Neural crest cell (in vitro differentiated cells): ENCODE measurements around the gene ST7. TPM values are rescaled to one million over a fixed set of nuclear protein-coding genes. Genes with fewer than 3 reads are reported as not detected.

ENCODE experiments used
- DNase-seq: peaks from one replicate; pipeline ENCODE4 v3.0.0; 2021; ENCODE audit warnings: low read depth, mixed read lengths, low spot score
- H3K27ac Mint-ChIP-seq: one replicate; pipeline ENCODE4 v1.8.0; 2021; ENCODE audit warnings: mild to moderate bottlenecking, mixed read lengths; ENCODE audit not compliant: unreplicated experiment
- H3K27me3 Mint-ChIP-seq: 2 replicates; pipeline ENCODE4 v1.8.0; 2021; ENCODE audit warnings: low read depth, mild to moderate bottlenecking, mixed read lengths
- H3K36me3 Mint-ChIP-seq: 2 replicates; pipeline ENCODE4 v1.8.0; 2021; ENCODE audit warnings: low read depth, mild to moderate bottlenecking, mixed read lengths
- H3K4me1 Mint-ChIP-seq: 2 replicates; pipeline ENCODE4 v1.8.0; 2021; ENCODE audit warnings: mixed read lengths
- H3K4me3 Mint-ChIP-seq: one replicate; pipeline ENCODE4 v1.8.0; 2021; ENCODE audit warnings: mild to moderate bottlenecking, mixed read lengths
- H3K9me3 Mint-ChIP-seq: 2 replicates; pipeline ENCODE4 v1.8.0; 2021; ENCODE audit warnings: mixed read lengths
- long read RNA-seq: library from polyadenylated mRNA; unstranded; transcript quantifications from one replicate; pipeline ENCODE4 v2.0.0, GENCODE V29; 2020
- total RNA-seq: library from RNA; stranded (reverse); gene quantifications from 2 replicates; pipeline ENCODE4 v1.2.1, GENCODE V29; 2021
- TF ChIP-seq, protein P1 (sequence below): fragments of 200-600 bp; sonication (generic); conservative IDR thresholded peaks from 2 replicates; pipeline ENCODE4 v1.5.0; 2021; ENCODE audit warnings: antibody characterized with exemption, mild to moderate bottlenecking

The ST7 gene, protein sequence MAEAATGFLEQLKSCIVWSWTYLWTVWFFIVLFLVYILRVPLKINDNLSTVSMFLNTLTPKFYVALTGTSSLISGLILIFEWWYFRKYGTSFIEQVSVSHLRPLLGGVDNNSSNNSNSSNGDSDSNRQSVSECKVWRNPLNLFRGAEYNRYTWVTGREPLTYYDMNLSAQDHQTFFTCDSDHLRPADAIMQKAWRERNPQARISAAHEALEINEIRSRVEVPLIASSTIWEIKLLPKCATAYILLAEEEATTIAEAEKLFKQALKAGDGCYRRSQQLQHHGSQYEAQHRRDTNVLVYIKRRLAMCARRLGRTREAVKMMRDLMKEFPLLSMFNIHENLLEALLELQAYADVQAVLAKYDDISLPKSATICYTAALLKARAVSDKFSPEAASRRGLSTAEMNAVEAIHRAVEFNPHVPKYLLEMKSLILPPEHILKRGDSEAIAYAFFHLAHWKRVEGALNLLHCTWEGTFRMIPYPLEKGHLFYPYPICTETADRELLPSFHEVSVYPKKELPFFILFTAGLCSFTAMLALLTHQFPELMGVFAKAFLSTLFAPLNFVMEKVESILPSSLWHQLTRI
- 22.4 and 25.5 TPM in 2 replicates for total RNA-seq
- long read RNA-seq, transcript ST7-202 (16 exons, 2,142 nt): major isoform, 5 of 37 reads
- long read RNA-seq, partial matches to known transcripts: 10 of 37 reads
- long read RNA-seq, other reads (novel, unspliced or antisense): 12 of 37 reads

GRCh38 chr7:116953372-116953905 is at the start of gene ST7:
ST7 (plus strand) TSS chr7:116953501; CDS start chr7:116953541, 40 bp downstream.
- peaks cover 3% of the 10 kb centered on the region for H3K36me3 Mint-ChIP-seq
- peak; percentile 50 for DNase-seq
- H3K27me3 Mint-ChIP-seq: no peaks in the 10 kb centered on the region
- TF ChIP-seq, protein P1, sequence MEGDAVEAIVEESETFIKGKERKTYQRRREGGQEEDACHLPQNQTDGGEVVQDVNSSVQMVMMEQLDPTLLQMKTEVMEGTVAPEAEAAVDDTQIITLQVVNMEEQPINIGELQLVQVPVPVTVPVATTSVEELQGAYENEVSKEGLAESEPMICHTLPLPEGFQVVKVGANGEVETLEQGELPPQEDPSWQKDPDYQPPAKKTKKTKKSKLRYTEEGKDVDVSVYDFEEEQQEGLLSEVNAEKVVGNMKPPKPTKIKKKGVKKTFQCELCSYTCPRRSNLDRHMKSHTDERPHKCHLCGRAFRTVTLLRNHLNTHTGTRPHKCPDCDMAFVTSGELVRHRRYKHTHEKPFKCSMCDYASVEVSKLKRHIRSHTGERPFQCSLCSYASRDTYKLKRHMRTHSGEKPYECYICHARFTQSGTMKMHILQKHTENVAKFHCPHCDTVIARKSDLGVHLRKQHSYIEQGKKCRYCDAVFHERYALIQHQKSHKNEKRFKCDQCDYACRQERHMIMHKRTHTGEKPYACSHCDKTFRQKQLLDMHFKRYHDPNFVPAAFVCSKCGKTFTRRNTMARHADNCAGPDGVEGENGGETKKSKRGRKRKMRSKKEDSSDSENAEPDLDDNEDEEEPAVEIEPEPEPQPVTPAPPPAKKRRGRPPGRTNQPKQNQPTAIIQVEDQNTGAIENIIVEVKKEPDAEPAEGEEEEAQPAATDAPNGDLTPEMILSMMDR: no peak
- peaks cover 30% of the 10 kb centered on the region for H3K4me1 Mint-ChIP-seq
- peak within 1 kb of the TSS; percentile 99 for H3K27ac Mint-ChIP-seq
- H3K9me3 Mint-ChIP-seq: no peaks in the 10 kb centered on the region
- peak within 1 kb of the TSS; percentile 97 for H3K4me3 Mint-ChIP-seq

DNA sequence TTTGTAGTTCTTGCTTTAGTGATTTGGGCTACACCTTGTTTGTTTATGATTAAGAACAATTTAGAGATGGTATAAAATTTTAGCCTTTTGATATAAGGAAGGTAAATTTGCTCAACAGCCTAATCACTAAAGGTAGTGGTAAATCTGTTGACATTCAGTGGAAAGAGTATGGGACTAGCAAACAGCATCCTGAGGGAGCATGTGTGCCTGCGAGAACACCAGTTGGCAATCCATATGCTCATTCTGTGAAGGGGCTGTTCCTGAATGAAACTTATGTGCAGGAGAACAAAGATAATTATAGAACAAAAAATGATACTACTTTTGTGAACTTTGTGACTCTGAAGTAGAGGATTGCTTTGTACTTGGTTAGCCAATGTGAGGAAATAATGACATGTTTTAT is 46.9 kb upstream of the ST7 start:
- H3K4me3 Mint-ChIP-seq: no peak overlapping the region
- peaks cover 6% of the 10 kb centered on the region for H3K4me1 Mint-ChIP-seq
- no peaks in the 10 kb centered on the region for H3K9me3 Mint-ChIP-seq
- no peak for DNase-seq
- peaks cover 29% of the 10 kb centered on the region for H3K36me3 Mint-ChIP-seq
- H3K27me3 Mint-ChIP-seq: no peaks in the 10 kb centered on the region
- TF ChIP-seq, protein P1: no peak
- no peak overlapping the region for H3K27ac Mint-ChIP-seq

DNA sequence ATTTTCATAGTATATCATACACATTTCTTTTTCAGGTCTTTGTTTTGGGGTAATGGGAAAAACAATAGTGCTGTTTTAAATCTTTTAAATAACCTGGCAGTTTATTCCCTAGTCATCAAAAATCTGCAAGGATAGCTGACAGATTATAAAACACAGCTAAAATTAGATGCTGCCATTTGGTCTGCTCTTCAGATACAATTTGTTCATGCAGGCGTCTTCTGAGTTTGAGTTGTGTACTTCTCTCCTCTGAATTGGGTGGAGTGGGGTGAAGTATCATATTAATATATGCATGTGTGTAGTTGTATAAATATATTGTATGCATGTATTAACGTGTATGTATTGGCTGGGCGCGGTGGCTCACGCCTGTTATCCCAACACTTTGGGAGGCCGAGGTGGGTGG is 42.9 kb upstream of the ST7 start:
- DNase-seq: no peak
- Mint-ChIP-seq H3K36me3 (peaks cover 42% of the 10 kb centered on the region), H3K27ac (no peak overlapping the region), H3K4me1 (peaks cover 3% of the 10 kb centered on the region), H3K4me3 (no peak overlapping the region), H3K27me3 (no peaks in the 10 kb centered on the region), H3K9me3 (peaks cover 6% of the 10 kb centered on the region)
- TF ChIP-seq, protein P1: no peak

- Mint-ChIP-seq H3K36me3 (peaks cover 41% of the 10 kb centered on the region), H3K27me3 (no peaks in the 10 kb centered on the region), H3K27ac (no peak overlapping the region), H3K4me3 (no peak overlapping the region), H3K4me1 (no peaks in the 10 kb centered on the region), H3K9me3 (peaks cover 6% of the 10 kb centered on the region)
- DNase-seq: no peak
- TF ChIP-seq, protein P1: no peak
Observed at GRCh38 chr7:116911801-116912200, 41.5 kb upstream of the ST7 start.

DNA sequence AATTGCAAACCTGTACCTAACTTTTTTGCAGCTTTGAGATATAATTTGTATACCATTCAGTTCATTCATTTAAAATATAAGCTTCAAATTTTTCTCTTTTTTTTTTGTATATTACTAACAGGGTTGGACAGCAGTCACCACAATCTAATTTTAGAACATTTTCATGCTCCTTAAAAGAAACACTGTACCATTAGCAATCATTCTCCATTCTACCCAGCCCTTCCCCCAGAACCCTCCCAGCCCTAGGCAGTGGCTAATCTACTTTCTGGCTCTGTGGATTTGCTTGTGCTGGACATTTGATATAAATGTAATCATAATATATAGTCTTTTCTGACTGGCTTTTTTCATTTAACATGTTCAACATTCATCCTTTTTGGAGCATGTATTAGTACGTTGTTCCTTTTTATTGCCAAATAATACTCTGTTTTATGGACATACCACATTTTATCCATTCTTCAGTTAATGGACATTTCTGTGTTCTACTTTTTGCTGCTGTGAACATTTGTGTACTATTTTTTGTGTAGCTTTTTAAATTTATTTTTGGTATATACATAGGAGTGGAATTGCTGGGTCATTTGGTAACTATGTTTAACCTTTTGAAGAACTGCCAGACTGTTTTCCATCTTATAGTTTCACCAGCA is 40.9 kb upstream of the ST7 start:
- no peaks in the 10 kb centered on the region for H3K4me1 Mint-ChIP-seq
- H3K36me3 Mint-ChIP-seq: peaks cover 41% of the 10 kb centered on the region
- TF ChIP-seq, protein P1: no peak
- H3K4me3 Mint-ChIP-seq: no peak overlapping the region
- H3K27ac Mint-ChIP-seq: no peak overlapping the region
- DNase-seq: no peak
- no peaks in the 10 kb centered on the region for H3K27me3 Mint-ChIP-seq
- peaks cover 6% of the 10 kb centered on the region for H3K9me3 Mint-ChIP-seq
